Ectodermal cell (in vitro differentiated cells): Measurements from ENCODE around the gene SCAMP1.

Experiments used
- H3K27ac ChIP-seq: 2 replicates; pipeline ENCODE4 v1.7.0; 2013; ENCODE audit warnings: mild to moderate bottlenecking, low read depth, low read length; ENCODE audit not compliant: insufficient read depth, poor library complexity, severe bottlenecking
- H3K27me3 ChIP-seq: 2 replicates; pipeline ENCODE4 v1.7.0; 2013; ENCODE audit warnings: mild to moderate bottlenecking, low read length; ENCODE audit not compliant: insufficient read depth, control insufficient read depth, poor library complexity, severe bottlenecking
- H3K36me3 ChIP-seq: one replicate; pipeline ENCODE4 v1.7.0; 2013; ENCODE audit warnings: low read length; ENCODE audit not compliant: control insufficient read depth, insufficient read depth
- H3K4me1 ChIP-seq: one replicate; pipeline ENCODE4 v1.7.0; 2013; ENCODE audit warnings: low read length; ENCODE audit not compliant: control insufficient read depth, insufficient read depth
- H3K4me3 ChIP-seq: 2 replicates; pipeline ENCODE4 v1.7.0; 2013; ENCODE audit warnings: low read depth, low read length, control low read depth; ENCODE audit not compliant: insufficient read depth
- H3K9me3 ChIP-seq: 2 replicates; pipeline ENCODE4 v1.7.0; 2013; ENCODE audit warnings: mild to moderate bottlenecking, low read length, moderate library complexity; ENCODE audit not compliant: control insufficient read depth
- WGBS, 2 experiments: methylation state at CpG; one replicate each; pipeline ENCODE4 v1.1.7; 2013; ENCODE audit warnings: missing lambda C conversion rate in 2 of 2; 5-methylcytosine and 5-hydroxymethylcytosine counted together

Gene SCAMP1

GRCh38 chr5:78467140-78467539, 106.7 kb downstream of the SCAMP1 start:
- 93 to 100% methylated on average over 1 of the region's 1 CpG for WGBS, 2 experiments
- H3K4me1 ChIP-seq: no peaks in the 10 kb centered on the region
- H3K27ac ChIP-seq: no peak overlapping the region
- H3K36me3 ChIP-seq: no peaks in the 10 kb centered on the region
- no peaks in the 10 kb centered on the region for H3K27me3 ChIP-seq
- no peaks in the 10 kb centered on the region for H3K9me3 ChIP-seq
- no peak overlapping the region for H3K4me3 ChIP-seq

- no peaks in the 10 kb centered on the region for H3K4me1 ChIP-seq
- no peaks in the 10 kb centered on the region for H3K27me3 ChIP-seq
- WGBS, 2 experiments: 35 to 46% methylated on average over 3 of the region's 3 CpGs
- H3K36me3 ChIP-seq: no peaks in the 10 kb centered on the region
- no peak overlapping the region for H3K4me3 ChIP-seq
- no peaks in the 10 kb centered on the region for H3K9me3 ChIP-seq
- no peak overlapping the region for H3K27ac ChIP-seq
Measured at GRCh38 chr5:78467752-78468357, 107.4 kb downstream of the SCAMP1 start.

- Histone ChIP-seq H3K27me3 (no peaks in the 10 kb centered on the region), H3K4me1 (no peaks in the 10 kb centered on the region), H3K27ac (no peak overlapping the region), H3K9me3 (no peaks in the 10 kb centered on the region), H3K36me3 (no peaks in the 10 kb centered on the region), H3K4me3 (no peak overlapping the region)
Measured at GRCh38 chr5:78471896-78472295, 111.5 kb downstream of the SCAMP1 start.

- H3K27me3 ChIP-seq: no peaks in the 10 kb centered on the region
- H3K4me1 ChIP-seq: no peaks in the 10 kb centered on the region
- no peaks in the 10 kb centered on the region for H3K9me3 ChIP-seq
- H3K4me3 ChIP-seq: no peak overlapping the region
- H3K27ac ChIP-seq: no peak overlapping the region
- H3K36me3 ChIP-seq: no peaks in the 10 kb centered on the region
Measured at GRCh38 chr5:78472469-78473106, 112.2 kb downstream of the SCAMP1 start.

- WGBS, 2 experiments: 94 to 100% methylated on average over 1 of the region's 1 CpG
- Histone ChIP-seq H3K9me3 (no peaks in the 10 kb centered on the region), H3K27ac (no peak overlapping the region), H3K4me3 (no peak overlapping the region), H3K36me3 (no peaks in the 10 kb centered on the region), H3K4me1 (no peaks in the 10 kb centered on the region), H3K27me3 (no peaks in the 10 kb centered on the region)
Measured at GRCh38 chr5:78473751-78474150, 113.3 kb downstream of the SCAMP1 start.

- Histone ChIP-seq H3K27me3 (no peaks in the 10 kb centered on the region), H3K36me3 (no peaks in the 10 kb centered on the region), H3K9me3 (no peaks in the 10 kb centered on the region), H3K4me3 (no peak overlapping the region), H3K27ac (no peak overlapping the region), H3K4me1 (no peaks in the 10 kb centered on the region)
- WGBS, 2 experiments: 94 to 98% methylated on average over 3 of the region's 3 CpGs
Measured at GRCh38 chr5:78475370-78475769, 115.0 kb downstream of the SCAMP1 start.

- Histone ChIP-seq H3K4me1 (no peaks in the 10 kb centered on the region), H3K36me3 (no peaks in the 10 kb centered on the region), H3K27ac (no peak overlapping the region), H3K27me3 (no peaks in the 10 kb centered on the region), H3K9me3 (no peaks in the 10 kb centered on the region), H3K4me3 (no peak overlapping the region)
- 80 to 89% methylated on average over 1 of the region's 1 CpG for WGBS, 2 experiments
Measured at GRCh38 chr5:78476795-78477194, 116.4 kb downstream of the SCAMP1 start.

- no peaks in the 10 kb centered on the region for H3K36me3 ChIP-seq
- WGBS, 2 experiments: 91% methylated on average over 1 of the region's 1 CpG; no CpG with 5 or more reads in 1 of the 2 experiments
- no peak overlapping the region for H3K4me3 ChIP-seq
- H3K27me3 ChIP-seq: no peaks in the 10 kb centered on the region
- no peak overlapping the region for H3K27ac ChIP-seq
- H3K9me3 ChIP-seq: no peaks in the 10 kb centered on the region
- H3K4me1 ChIP-seq: no peaks in the 10 kb centered on the region
Measured at GRCh38 chr5:78482948-78483347, 122.5 kb downstream of the SCAMP1 start.

- no peak overlapping the region for H3K4me3 ChIP-seq
- no peaks in the 10 kb centered on the region for H3K4me1 ChIP-seq
- H3K27me3 ChIP-seq: no peaks in the 10 kb centered on the region
- no peaks in the 10 kb centered on the region for H3K9me3 ChIP-seq
- WGBS, 2 experiments: 100% methylated on average over 3 of the region's 3 CpGs
- H3K27ac ChIP-seq: no peak overlapping the region
- no peaks in the 10 kb centered on the region for H3K36me3 ChIP-seq
Measured at GRCh38 chr5:78483809-78484521, 123.5 kb downstream of the SCAMP1 start.

GRCh38 chr5:78486218-78486617, 125.8 kb downstream of the SCAMP1 start:
- H3K27ac ChIP-seq: no peak overlapping the region
- H3K9me3 ChIP-seq: no peaks in the 10 kb centered on the region
- H3K4me3 ChIP-seq: no peak overlapping the region
- no peaks in the 10 kb centered on the region for H3K27me3 ChIP-seq
- H3K36me3 ChIP-seq: no peaks in the 10 kb centered on the region
- WGBS, 2 experiments: 94% methylated on average over 2 of the region's 2 CpGs; no CpG with 5 or more reads in 1 of the 2 experiments
- H3K4me1 ChIP-seq: peaks cover 7% of the 10 kb centered on the region
